ENCODE results near the gene UBE2H.

GRCh38 chr7:129858490-129858889 is 94.3 kb downstream of the UBE2H start:
- no peak for TF ChIP-seq EZH2 (IDR thresholded peaks at IDR 0.05; ENCODE audit: insufficient read depth, low read length)
- TF ChIP-seq CTCF (IDR thresholded peaks at IDR 0.05; ENCODE audit: insufficient read depth, low read depth, low read length): no peak
